Loucy (cell line): ENCODE measurements around the gene ANXA6.

ENCODE experiments used
- H2AFZ ChIP-seq: fragments of 200-600 bp; sonication (generic); 2 replicates; pipeline ENCODE4 v1.6.0; 2016; ENCODE audit warnings: antibody characterized with exemption, mild to moderate bottlenecking, low read length, moderate library complexity
- H3F3A ChIP-seq: fragments of 200-600 bp; 2 replicates; pipeline ENCODE4 v1.6.0; 2016; ENCODE audit warnings: antibody characterized with exemption, low read depth, mild to moderate bottlenecking
- H3K27me3 ChIP-seq: fragments of 200-600 bp; sonication (generic); 2 replicates; pipeline ENCODE4 v1.6.1; 2014; ENCODE audit warnings: low read length, mild to moderate bottlenecking; ENCODE audit not compliant: insufficient read depth, poor library complexity, severe bottlenecking
- H3K36me3 ChIP-seq: fragments of 200-600 bp; sonication (generic); 2 replicates; pipeline ENCODE4 v1.6.1; 2016; ENCODE audit warnings: low read length; ENCODE audit not compliant: insufficient read depth
- H3K4me1 ChIP-seq: fragments of 200-600 bp; sonication (generic); 2 replicates; pipeline ENCODE4 v1.5.1; 2014; ENCODE audit warnings: low read length, mild to moderate bottlenecking; ENCODE audit not compliant: insufficient read depth, poor library complexity, severe bottlenecking
- H3K4me2 ChIP-seq: fragments of 200-600 bp; sonication (generic); 2 replicates; pipeline ENCODE4 v1.6.0; 2014; ENCODE audit warnings: antibody characterized with exemption, low read length, low read depth, mild to moderate bottlenecking; ENCODE audit not compliant: poor library complexity, severe bottlenecking
- H3K4me3 ChIP-seq: fragments of 200-600 bp; sonication (generic); 2 replicates; pipeline ENCODE4 v1.5.1; 2014; ENCODE audit warnings: low read length, mild to moderate bottlenecking, mixed read lengths; ENCODE audit not compliant: poor library complexity, severe bottlenecking
- H3K79me2 ChIP-seq: fragments of 200-600 bp; sonication (generic); 2 replicates; pipeline ENCODE4 v1.6.1; 2014; ENCODE audit warnings: low read length; ENCODE audit not compliant: insufficient read depth
- H3K9ac ChIP-seq: fragments of 200-600 bp; sonication (generic); 2 replicates; pipeline ENCODE4 v1.6.0; 2014; ENCODE audit warnings: mild to moderate bottlenecking, low read depth, low read length, moderate library complexity; ENCODE audit not compliant: poor library complexity, severe bottlenecking
- H3K9me2 ChIP-seq: fragments of 200-600 bp; sonication (generic); replicated peaks from 2 replicates; pipeline ENCODE4 v1.6.1; 2016; ENCODE audit warnings: low read depth, low read length, mixed read lengths
- H3K9me3 ChIP-seq: fragments of 200-600 bp; sonication (generic); 2 replicates; pipeline ENCODE4 v1.6.1; 2014; ENCODE audit warnings: mild to moderate bottlenecking, antibody characterized with exemption, low read length, low read depth; ENCODE audit not compliant: insufficient read depth
- H4K20me1 ChIP-seq: fragments of 200-600 bp; sonication (generic); 2 replicates; pipeline ENCODE4 v1.6.0; 2014; ENCODE audit warnings: antibody characterized with exemption, low read length, mild to moderate bottlenecking; ENCODE audit not compliant: insufficient read depth, poor library complexity, severe bottlenecking
- CTCF ChIP-seq: fragments of 200-600 bp; sonication (generic); conservative IDR thresholded peaks from 2 replicates; pipeline ENCODE4 v1.5.1; 2014; ENCODE audit warnings: mild to moderate bottlenecking, antibody characterized with exemption, low read length
- EZH2phosphoT487 ChIP-seq: fragments of 200-600 bp; IDR thresholded peaks from 2 replicates; pipeline ENCODE4 v1.6.1; 2018; ENCODE audit warnings: antibody characterized with exemption, mild to moderate bottlenecking, moderate library complexity, borderline replicate concordance

ANXA6 gene

GRCh38 chr5:151055336-151055735 is 102.2 kb downstream of the ANXA6 start:
- H3K9me2 ChIP-seq = no peaks in the 10 kb centered on the region
- TF ChIP-seq CTCF = no peak
- TF ChIP-seq EZH2phosphoT487 = no peak
- H3K4me2 ChIP-seq = no peak overlapping the region
- H3K36me3 ChIP-seq = peaks cover 94% of the 10 kb centered on the region; the same call in 1 of the 2 replicates
- no peaks in the 10 kb centered on the region for H3K79me2 ChIP-seq
- no peaks in the 10 kb centered on the region for H3K27me3 ChIP-seq
- no peaks in the 10 kb centered on the region for H3F3A ChIP-seq
- H2AFZ ChIP-seq = no peak overlapping the region
- H3K9me3 ChIP-seq = no peaks in the 10 kb centered on the region
- H3K9ac ChIP-seq = no peak overlapping the region
- H4K20me1 ChIP-seq = no peaks in the 10 kb centered on the region
- peaks cover 4% of the 10 kb centered on the region for H3K4me1 ChIP-seq
- H3K4me3 ChIP-seq = no peak overlapping the region

GRCh38 chr5:151054709-151055108 is 102.9 kb downstream of the ANXA6 start:
- Histone ChIP-seq H2AFZ (no peak overlapping the region), H3K9ac (no peak overlapping the region), H3K79me2 (no peaks in the 10 kb centered on the region), H3K4me3 (no peak overlapping the region), H3K36me3 (peaks cover 94% of the 10 kb centered on the region; the same call in 1 of the 2 replicates), H3K9me3 (no peaks in the 10 kb centered on the region), H4K20me1 (no peaks in the 10 kb centered on the region), H3K27me3 (no peaks in the 10 kb centered on the region), H3K4me1 (peaks cover 4% of the 10 kb centered on the region), H3K4me2 (no peak overlapping the region), H3F3A (no peaks in the 10 kb centered on the region), H3K9me2 (no peaks in the 10 kb centered on the region)
- TF ChIP-seq CTCF = no peak
- TF ChIP-seq EZH2phosphoT487 = no peak

- Histone ChIP-seq H3K9ac (no peak overlapping the region), H2AFZ (no peak overlapping the region), H3K27me3 (no peaks in the 10 kb centered on the region), H3K4me1 (peaks cover 4% of the 10 kb centered on the region), H3K4me3 (no peak overlapping the region), H4K20me1 (no peaks in the 10 kb centered on the region), H3K9me2 (no peaks in the 10 kb centered on the region), H3K79me2 (no peaks in the 10 kb centered on the region), H3F3A (no peaks in the 10 kb centered on the region), H3K9me3 (no peaks in the 10 kb centered on the region), H3K4me2 (no peak overlapping the region), H3K36me3 (peaks cover 94% of the 10 kb centered on the region)
- TF ChIP-seq CTCF (no peak), EZH2phosphoT487 (no peak)
These were observed 103.7 kb downstream of the ANXA6 start for GRCh38 chr5:151053796-151054462.
